Measurements from ENCODE around the gene LRRTM4. TPM values are rescaled to one million over a fixed set of nuclear protein-coding genes. Genes with fewer than 3 reads are reported as not detected.

The LRRTM4 gene
- polyA plus RNA-seq, 1 donor from 2014 or later: 37.1 TPM

DNA sequence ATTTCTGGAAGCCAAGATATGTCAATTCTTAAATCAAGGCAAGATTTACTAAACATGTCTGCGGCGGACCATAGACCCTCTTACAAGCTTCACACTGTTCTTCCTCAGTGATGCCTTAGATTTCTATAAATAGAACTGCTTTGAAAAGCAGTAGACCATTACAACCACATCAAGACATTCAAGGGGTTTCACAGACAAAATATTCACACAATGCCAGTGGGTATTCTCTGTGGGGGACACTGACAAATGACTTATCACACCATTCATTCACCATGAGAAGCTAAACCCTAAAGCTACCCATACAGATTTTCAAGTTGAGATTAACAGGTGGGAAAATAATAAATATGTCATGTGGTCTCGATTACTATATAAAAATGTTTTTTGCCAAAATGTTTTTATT is 15.9 kb upstream of the LRRTM4 start:
- Histone ChIP-seq H3K27me3 (ENCODE audit: insufficient read depth, low read depth, low read length) (no peaks in the 10 kb centered on the region), H3K4me2 (ENCODE audit: low read length) (no peak overlapping the region), H3K9ac (ENCODE audit: low read length) (no peak overlapping the region), H3K79me2 (replicated peaks; ENCODE audit: insufficient read depth, low read length) (no peaks in the 10 kb centered on the region), H3K27ac (ENCODE audit: low read length) (no peak overlapping the region), H3K36me3 (ENCODE audit: insufficient read depth, low read length) (no peaks in the 10 kb centered on the region), H3F3A (ENCODE audit: insufficient read depth, low read length, poor library complexity, severe bottlenecking) (no peaks in the 10 kb centered on the region), H3K9me3 (ENCODE audit: low read length) (no peaks in the 10 kb centered on the region), H3K9me2 (ENCODE audit: insufficient read depth, low read length) (no peaks in the 10 kb centered on the region), H3K4me3 (ENCODE audit: low read length) (no peak overlapping the region), H2AFZ (ENCODE audit: low read depth, low read length) (no peak overlapping the region), H4K20me1 (ENCODE audit: insufficient read depth) (no peaks in the 10 kb centered on the region)
- TF ChIP-seq REST (IDR thresholded peaks at IDR 0.05; ENCODE audit: borderline replicate concordance): no peak
- no peak for TF ChIP-seq EP300 (conservative IDR thresholded peaks at IDR 0.05; ENCODE audit: poor library complexity, severe bottlenecking)

DNA sequence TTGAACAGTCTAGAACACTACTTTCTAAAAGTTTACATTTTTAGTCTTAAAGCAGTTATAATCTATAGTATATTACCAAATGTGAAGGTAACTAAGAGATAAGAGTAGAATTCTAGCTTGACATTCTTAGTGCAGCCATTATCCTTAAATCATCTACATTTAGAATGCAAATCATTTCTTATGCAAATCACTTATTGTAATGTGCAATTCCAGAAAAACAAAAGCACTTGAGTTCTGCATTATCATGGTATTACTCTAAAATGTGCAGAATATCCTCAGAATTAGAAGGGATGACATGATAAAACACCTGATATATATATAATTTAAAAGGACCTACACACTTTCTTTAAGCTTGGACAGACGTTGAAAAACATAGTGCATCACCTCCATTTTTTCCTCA is 712 bp upstream of the LRRTM4 start:
- no peak for TF ChIP-seq POLR2AphosphoS5 (IDR thresholded peaks at IDR 0.05)
- Histone ChIP-seq H3K27me3 (ENCODE audit: insufficient read depth, low read depth, low read length) (no peaks in the 10 kb centered on the region), H3K9me2 (ENCODE audit: insufficient read depth, low read length) (no peaks in the 10 kb centered on the region), H3K4me2 (ENCODE audit: low read length) (peak overlapping the region; percentile 4), H3F3A (ENCODE audit: insufficient read depth, low read length, poor library complexity, severe bottlenecking) (peaks cover 2% of the 10 kb centered on the region), H4K20me1 (ENCODE audit: insufficient read depth) (no peaks in the 10 kb centered on the region), H3K36me3 (ENCODE audit: insufficient read depth, low read length) (no peaks in the 10 kb centered on the region), H3K27ac (ENCODE audit: low read length) (no peak overlapping the region), H3K79me2 (replicated peaks; ENCODE audit: insufficient read depth, low read length) (peaks cover 36% of the 10 kb centered on the region), H3K9ac (ENCODE audit: low read length) (peak overlapping the region; percentile 81), H3K4me3 (ENCODE audit: low read length) (peak overlapping the region; percentile 69), H2AFZ (ENCODE audit: low read depth, low read length) (no peak overlapping the region), H3K9me3 (ENCODE audit: low read length) (no peaks in the 10 kb centered on the region)

DNA sequence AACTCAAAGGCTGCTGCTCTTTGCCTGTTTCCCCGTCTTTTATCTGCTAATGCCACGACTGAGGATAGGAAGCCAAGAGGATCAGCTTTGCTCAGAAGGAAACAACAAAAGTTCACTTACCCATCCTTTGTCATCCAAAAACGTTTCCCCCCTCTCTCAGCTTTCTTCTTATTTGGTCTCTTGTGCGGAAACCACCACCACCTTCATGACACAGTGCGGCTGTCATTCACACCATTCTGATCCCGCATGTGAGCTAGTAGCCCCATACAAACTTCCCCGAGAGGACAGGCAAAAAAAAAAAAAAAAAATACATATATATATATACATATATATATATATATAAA is 656 bp downstream of the LRRTM4 start:
- TF ChIP-seq REST (IDR thresholded peaks at IDR 0.05; ENCODE audit: borderline replicate concordance) (no peak), RAD21 (conservative IDR thresholded peaks at IDR 0.05) (peak; percentile 8)
- Histone ChIP-seq H3K4me3 (ENCODE audit: low read length) (peak overlapping the region; percentile 69), H3K4me2 (ENCODE audit: low read length) (peak overlapping the region; percentile 62), H3K27me3 (ENCODE audit: insufficient read depth, low read depth, low read length) (no peaks in the 10 kb centered on the region), H3K9me2 (ENCODE audit: insufficient read depth, low read length) (no peaks in the 10 kb centered on the region), H3K79me2 (replicated peaks; ENCODE audit: insufficient read depth, low read length) (peaks cover 50% of the 10 kb centered on the region), H3F3A (ENCODE audit: insufficient read depth, low read length, poor library complexity, severe bottlenecking) (peaks cover 2% of the 10 kb centered on the region), H3K36me3 (ENCODE audit: insufficient read depth, low read length) (no peaks in the 10 kb centered on the region), H3K9me3 (ENCODE audit: low read length) (no peaks in the 10 kb centered on the region), H2AFZ (ENCODE audit: low read depth, low read length) (no peak overlapping the region), H3K27ac (ENCODE audit: low read length) (peak overlapping the region; percentile 93), H3K9ac (ENCODE audit: low read length) (peak overlapping the region; percentile 81), H4K20me1 (ENCODE audit: insufficient read depth) (no peaks in the 10 kb centered on the region)
